ENCODE data around the gene SHISA9. TPM values are rescaled to one million over a fixed set of nuclear protein-coding genes. Genes with fewer than 3 reads are reported as not detected.

SHISA9 gene
- total RNA-seq, 1 donor from 2014 or later = 3.7 TPM

DNA sequence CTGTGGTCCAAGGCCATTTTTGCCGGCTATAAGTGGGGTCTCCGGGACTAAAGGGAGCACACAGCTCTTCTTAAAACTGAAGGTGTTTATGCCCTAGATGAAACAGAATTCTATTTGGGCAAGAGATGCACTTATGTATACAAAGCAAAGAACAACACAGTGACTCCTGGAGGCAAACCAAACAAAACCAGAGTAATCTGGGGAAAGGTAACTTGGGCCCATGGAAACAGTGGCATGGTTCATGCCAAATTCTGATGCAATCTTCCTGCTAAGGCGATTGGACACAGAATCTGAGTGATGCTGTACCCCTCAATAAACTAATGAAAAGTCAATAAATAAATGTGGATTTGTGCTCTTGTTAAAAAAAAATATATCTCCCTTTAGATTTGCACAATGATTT lies 20.2 kb upstream of the SHISA9 start:
- DNase-seq (ENCODE audit: low read depth) = no peak
- no peak overlapping the region for H3K4me3 ChIP-seq (ENCODE audit: low read depth, low read length)
- TF ChIP-seq, protein P1, sequence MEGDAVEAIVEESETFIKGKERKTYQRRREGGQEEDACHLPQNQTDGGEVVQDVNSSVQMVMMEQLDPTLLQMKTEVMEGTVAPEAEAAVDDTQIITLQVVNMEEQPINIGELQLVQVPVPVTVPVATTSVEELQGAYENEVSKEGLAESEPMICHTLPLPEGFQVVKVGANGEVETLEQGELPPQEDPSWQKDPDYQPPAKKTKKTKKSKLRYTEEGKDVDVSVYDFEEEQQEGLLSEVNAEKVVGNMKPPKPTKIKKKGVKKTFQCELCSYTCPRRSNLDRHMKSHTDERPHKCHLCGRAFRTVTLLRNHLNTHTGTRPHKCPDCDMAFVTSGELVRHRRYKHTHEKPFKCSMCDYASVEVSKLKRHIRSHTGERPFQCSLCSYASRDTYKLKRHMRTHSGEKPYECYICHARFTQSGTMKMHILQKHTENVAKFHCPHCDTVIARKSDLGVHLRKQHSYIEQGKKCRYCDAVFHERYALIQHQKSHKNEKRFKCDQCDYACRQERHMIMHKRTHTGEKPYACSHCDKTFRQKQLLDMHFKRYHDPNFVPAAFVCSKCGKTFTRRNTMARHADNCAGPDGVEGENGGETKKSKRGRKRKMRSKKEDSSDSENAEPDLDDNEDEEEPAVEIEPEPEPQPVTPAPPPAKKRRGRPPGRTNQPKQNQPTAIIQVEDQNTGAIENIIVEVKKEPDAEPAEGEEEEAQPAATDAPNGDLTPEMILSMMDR (conservative IDR thresholded peaks at IDR 0.05; ENCODE audit: low read depth, low read length) = no peak

DNA sequence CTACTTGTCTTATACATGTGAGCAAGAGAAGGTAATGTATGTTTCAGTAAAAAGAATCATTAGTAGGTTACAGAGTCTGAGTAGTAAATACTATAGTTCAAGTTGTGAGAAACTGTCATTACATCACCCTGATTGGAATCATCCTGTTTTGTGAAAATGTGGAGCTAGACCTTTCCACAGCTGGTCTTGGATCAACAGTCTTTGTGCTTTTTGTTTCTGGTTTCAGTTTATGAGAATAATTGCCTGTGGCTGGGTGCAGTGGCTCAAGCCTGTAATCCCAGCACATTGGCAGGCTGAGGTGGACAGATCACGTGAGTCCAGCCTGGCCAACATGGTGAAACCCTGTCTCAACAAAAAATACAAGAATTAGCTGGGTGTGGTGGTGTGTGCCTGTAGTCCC lies 19.7 kb upstream of the SHISA9 start:
- DNase-seq (ENCODE audit: low read depth) = no peak
- TF ChIP-seq, protein P1 (conservative IDR thresholded peaks at IDR 0.05; ENCODE audit: low read depth, low read length) = no peak
- no peak overlapping the region for H3K4me3 ChIP-seq (ENCODE audit: low read depth, low read length)

DNA sequence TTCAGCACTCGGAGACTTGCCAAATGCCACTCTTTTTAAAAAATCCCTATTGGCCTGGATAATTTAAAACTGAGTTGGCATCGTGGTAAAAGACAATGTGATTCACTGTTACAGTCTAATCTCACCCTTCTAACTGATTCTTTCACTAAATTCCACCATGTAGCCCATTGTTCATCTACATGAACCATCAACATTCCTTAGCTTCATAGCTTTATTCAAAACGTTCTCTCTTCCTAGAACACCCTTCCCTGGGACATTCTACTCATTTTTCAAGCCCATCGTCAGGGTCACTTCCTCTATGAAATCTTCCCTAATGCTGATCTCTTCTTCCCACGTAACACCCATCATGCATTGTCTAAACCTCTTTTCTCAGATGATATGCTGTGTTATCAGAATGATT lies 15.7 kb upstream of the SHISA9 start:
- no peak for DNase-seq (ENCODE audit: low read depth)
- TF ChIP-seq, protein P1 (conservative IDR thresholded peaks at IDR 0.05; ENCODE audit: low read depth, low read length) = no peak
- H3K4me3 ChIP-seq (ENCODE audit: low read depth, low read length) = no peak overlapping the region

DNA sequence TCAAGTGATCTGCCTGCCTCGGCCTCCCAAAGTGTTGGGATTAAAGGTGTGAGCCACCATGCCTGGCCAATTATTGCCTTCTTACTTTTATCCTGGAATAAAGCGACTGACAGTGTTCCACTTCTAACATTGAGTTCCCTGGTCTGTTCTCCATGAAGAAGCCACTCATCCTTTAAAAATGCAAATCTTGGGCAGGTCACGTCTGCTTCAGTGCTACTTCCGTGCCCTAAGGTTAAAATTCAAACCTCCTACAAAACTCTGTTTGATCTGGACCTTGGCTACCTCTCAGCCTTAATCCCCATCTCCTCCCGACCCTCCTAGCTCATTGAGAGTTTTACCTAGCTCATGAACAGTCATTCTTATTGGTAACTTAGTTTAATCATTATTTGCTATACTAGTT lies 9.6 kb upstream of the SHISA9 start:
- TF ChIP-seq, protein P1 (conservative IDR thresholded peaks at IDR 0.05; ENCODE audit: low read depth, low read length) = no peak
- DNase-seq (ENCODE audit: low read depth) = no peak

DNA sequence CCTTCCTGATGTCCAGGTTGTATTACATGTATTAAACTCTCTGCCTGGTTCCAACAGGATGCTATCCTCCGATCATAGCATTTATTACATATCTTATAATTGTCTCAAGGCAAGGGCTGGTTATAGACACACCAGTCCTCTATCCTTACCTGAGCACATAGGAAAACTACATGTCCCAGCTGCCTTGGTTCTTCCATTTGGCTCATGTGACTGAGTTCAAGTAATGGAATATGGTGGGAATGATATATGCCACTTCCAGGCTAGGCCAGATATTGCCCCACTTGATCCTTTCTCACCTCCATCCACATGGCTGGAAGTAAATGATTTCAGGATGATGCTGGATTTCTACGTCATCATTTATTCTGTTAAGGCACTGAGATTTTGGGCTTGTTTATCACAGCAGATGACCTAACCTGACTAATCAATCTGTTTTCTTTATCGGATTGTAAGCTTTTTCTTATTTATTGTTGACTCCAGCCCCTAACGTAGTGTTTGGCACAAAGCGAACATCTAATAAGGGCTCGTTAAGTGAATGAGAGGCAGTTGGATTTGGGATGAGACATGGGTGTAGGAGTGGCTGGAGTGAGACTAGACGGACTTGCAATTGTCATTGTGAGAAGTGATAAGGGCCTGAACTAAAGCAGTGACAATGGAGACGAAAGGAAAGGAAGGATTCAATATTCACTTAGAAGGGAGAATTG lies 8.2 kb upstream of the SHISA9 start:
- TF ChIP-seq, protein P1 (conservative IDR thresholded peaks at IDR 0.05; ENCODE audit: low read depth, low read length) = no peak
- DNase-seq (ENCODE audit: low read depth) = no peak
- H3K4me3 ChIP-seq (ENCODE audit: low read depth, low read length) = no peak overlapping the region

More for the DNA sequence above, 9.6 kb upstream of the SHISA9 start:
- H3K4me3 ChIP-seq (ENCODE audit: low read depth, low read length) = no peak overlapping the region

DNA sequence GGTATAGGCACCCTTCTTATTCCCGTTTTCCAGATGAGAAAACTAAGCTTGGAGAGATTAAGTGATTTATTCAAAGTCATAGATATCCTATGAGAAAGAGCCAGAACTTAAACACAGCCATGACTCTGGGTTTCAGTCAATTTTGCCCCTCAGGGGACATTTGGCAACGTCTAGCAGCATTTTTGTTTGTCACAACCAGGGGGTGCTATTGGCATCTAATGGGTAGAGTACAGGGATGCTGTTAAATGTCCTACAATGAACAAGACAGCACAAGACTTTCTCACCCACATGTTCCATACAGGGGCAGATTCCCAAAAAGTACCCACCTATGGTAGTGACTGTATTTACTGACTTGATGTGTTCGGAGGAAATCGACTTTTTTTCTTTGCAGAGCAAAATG lies 4.8 kb upstream of the SHISA9 start:
- no peak for DNase-seq (ENCODE audit: low read depth)
- TF ChIP-seq, protein P1 (conservative IDR thresholded peaks at IDR 0.05; ENCODE audit: low read depth, low read length) = peak; percentile 82
- no peak overlapping the region for H3K4me3 ChIP-seq (ENCODE audit: low read depth, low read length)

DNA sequence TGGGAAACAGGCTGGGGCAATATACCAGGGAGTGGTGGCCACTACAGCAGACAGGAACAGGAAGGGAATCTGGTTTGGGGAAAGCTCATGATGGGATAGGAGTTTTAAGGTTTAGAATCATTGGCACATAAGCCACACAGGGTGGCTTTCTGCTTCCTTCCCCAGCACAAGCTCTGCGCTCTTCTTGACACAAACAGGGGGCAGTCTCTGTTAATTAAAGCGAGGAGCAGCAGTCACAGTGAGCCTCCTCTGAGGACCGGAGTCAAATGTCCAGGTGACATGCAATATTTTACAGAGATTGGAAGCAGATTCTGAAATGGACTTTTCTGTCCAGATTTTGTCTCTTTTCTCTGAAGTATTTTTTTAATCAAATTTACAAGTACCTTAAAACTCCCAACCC lies 2.8 kb upstream of the SHISA9 start:
- no peak overlapping the region for H3K4me3 ChIP-seq (ENCODE audit: low read depth, low read length)
- TF ChIP-seq, protein P1 (conservative IDR thresholded peaks at IDR 0.05; ENCODE audit: low read depth, low read length) = peak; percentile 26
- DNase-seq (ENCODE audit: low read depth) = no peak
